ENCODE data around the gene CD180.

- TF ChIP-seq CTCF (IDR thresholded peaks at IDR 0.05 in 2 of 3, conservative IDR thresholded peaks at IDR 0.05 in 1 of 3; ENCODE audit: insufficient read depth in 2 of 3, low read depth in 1 of 3, low read length in 3 of 3) = no peak
- TF ChIP-seq KDM1A (IDR thresholded peaks at IDR 0.05) = no peak
- TF ChIP-seq EP300 (IDR thresholded peaks at IDR 0.05; ENCODE audit: low read length) = no peak
- no peak for TF ChIP-seq ZBTB34 (CRISPR knock-in tag; IDR thresholded peaks at IDR 0.05)
- TF ChIP-seq POLR2A (conservative IDR thresholded peaks at IDR 0.05) = no peak
- no peak for TF ChIP-seq RNF219 (CRISPR knock-in tag; IDR thresholded peaks at IDR 0.05)
- TF ChIP-seq POLR3A (IDR thresholded peaks at IDR 0.05; ENCODE audit: borderline replicate concordance, extremely low read depth, insufficient read depth, insufficient read length) = no peak
- TF ChIP-seq ZBTB9 (CRISPR knock-in tag; IDR thresholded peaks at IDR 0.05) = no peak
Observed at GRCh38 chr5:67189931-67190330, 6.7 kb downstream of the CD180 start.

All from K562 (cell line).